OCI-M2 (cell line): ENCODE results near the gene MAGED4.
"Not testable (repeated sequence)": the region's sequence is repeated elsewhere in the genome, so short reads cannot be mapped to it uniquely, and the experiment has no call there.

Source experiments
- DNase-seq: peaks from one replicate; lab custom pipeline; 2025; ENCODE audit not compliant: unreplicated experiment; lab: John Stamatoyannopoulos, UW

The MAGED4 gene

GRCh38 chrX:52184440-52185077, at the start of gene MAGED4:
MAGED4 (plus strand) TSS chrX:52184888; CDS start chrX:52185923, 1,035 bp downstream.
- DNase-seq = not testable (repeated sequence)

GRCh38 chrX:52138830-52139544, 45.7 kb upstream of the MAGED4 start:
- DNase-seq = no peak

- no peak for DNase-seq
These were observed 45.2 kb upstream of the MAGED4 start for GRCh38 chrX:52139545-52139895.

- DNase-seq = no peak
These were observed 44.7 kb upstream of the MAGED4 start for GRCh38 chrX:52140020-52140419.

- not testable (repeated sequence) for DNase-seq
These were observed 34.0 kb upstream of the MAGED4 start for GRCh38 chrX:52150667-52151066.

GRCh38 chrX:52160140-52160539, 24.5 kb upstream of the MAGED4 start:
- not testable (repeated sequence) for DNase-seq

- no peak for DNase-seq
These were observed 17.8 kb upstream of the MAGED4 start for GRCh38 chrX:52166840-52167239.

GRCh38 chrX:52171055-52171454, 13.6 kb upstream of the MAGED4 start:
- not testable (repeated sequence) for DNase-seq

- not testable (repeated sequence) for DNase-seq
These were observed 378 bp downstream of the MAGED4 start for GRCh38 chrX:52185078-52185453.

- DNase-seq = not testable (repeated sequence)
These were observed 26.7 kb downstream of the MAGED4 start for GRCh38 chrX:52211405-52211804.

GRCh38 chrX:52213276-52213675, 28.6 kb downstream of the MAGED4 start:
- no peak for DNase-seq

GRCh38 chrX:52216541-52216940, 31.9 kb downstream of the MAGED4 start:
- DNase-seq = no peak

- DNase-seq = no peak
These were observed 32.9 kb downstream of the MAGED4 start for GRCh38 chrX:52217494-52218160.

- no peak for DNase-seq
These were observed 36.2 kb downstream of the MAGED4 start for GRCh38 chrX:52220936-52221335.
